MM.1S (cell line): ENCODE measurements around the gene GTF2H4.

Experiments used
- DNase-seq: peaks from one replicate; pipeline ENCODE4 v3.0.0-alpha.2; 2015
- H2AFZ ChIP-seq: fragments of 300-600 bp; sonication (generic); 2 replicates; pipeline ENCODE4 v1.6.0; 2016; ENCODE audit warnings: antibody characterized with exemption, low read length
- H3F3A ChIP-seq: fragments of 300-600 bp; sonication (generic); 2 replicates; pipeline ENCODE4 v1.6.1; 2016; ENCODE audit warnings: mild to moderate bottlenecking, antibody characterized with exemption, low read length, moderate library complexity, mixed read lengths; ENCODE audit not compliant: insufficient read depth
- H3K27ac ChIP-seq: fragments of 300-600 bp; sonication (generic); 2 replicates; pipeline ENCODE4 v1.5.1; 2016; ENCODE audit warnings: mild to moderate bottlenecking, low read length
- H3K27me3 ChIP-seq: fragments of 300-600 bp; sonication (generic); replicated peaks from 2 replicates; pipeline ENCODE4 v1.6.0; 2016; ENCODE audit warnings: low read length; ENCODE audit not compliant: insufficient read depth
- H3K36me3 ChIP-seq: fragments of 300-600 bp; sonication (generic); replicated peaks from 2 replicates; pipeline ENCODE4 v1.6.1; 2016; ENCODE audit warnings: mild to moderate bottlenecking, low read length, mixed read lengths; ENCODE audit not compliant: insufficient read depth
- H3K4me1 ChIP-seq: fragments of 300-600 bp; sonication (generic); 2 replicates; pipeline ENCODE4 v1.6.1; 2016; ENCODE audit warnings: low read length, mixed read lengths
- H3K4me2 ChIP-seq: fragments of 300-600 bp; sonication (generic); 2 replicates; pipeline ENCODE4 v1.6.0; 2016; ENCODE audit warnings: low read depth, low read length
- H3K4me3 ChIP-seq: fragments of 300-600 bp; sonication (generic); 2 replicates; pipeline ENCODE4 v1.5.1; 2016; ENCODE audit warnings: low read length, mixed read lengths
- H3K79me2 ChIP-seq: fragments of 300-600 bp; sonication (generic); 2 replicates; pipeline ENCODE4 v1.6.1; 2016; ENCODE audit warnings: mixed run types, low read length, mixed read lengths
- H3K9ac ChIP-seq: fragments of 300-600 bp; sonication (generic); 2 replicates; pipeline ENCODE4 v1.6.1; 2016; ENCODE audit warnings: low read length, mixed read lengths
- H3K9me2 ChIP-seq: fragments of 300-600 bp; sonication (generic); replicated peaks from 2 replicates; pipeline ENCODE4 v1.6.1; 2016; ENCODE audit warnings: mild to moderate bottlenecking, low read length, mixed read lengths; ENCODE audit not compliant: insufficient read depth
- H3K9me3 ChIP-seq: fragments of 300-600 bp; sonication (generic); replicated peaks from 2 replicates; pipeline ENCODE4 v1.6.1; 2016; ENCODE audit warnings: mild to moderate bottlenecking, low read length, mixed read lengths; ENCODE audit not compliant: insufficient read depth
- H4K20me1 ChIP-seq: fragments of 300-600 bp; sonication (generic); 2 replicates; pipeline ENCODE4 v1.6.1; 2016; ENCODE audit warnings: mild to moderate bottlenecking, low read length, moderate library complexity, mixed read lengths; ENCODE audit not compliant: insufficient read depth
- EZH2 ChIP-seq: fragments of 300-600 bp; sonication (generic); optimal IDR thresholded peaks from 2 replicates; pipeline ENCODE3; 2017; ENCODE audit warnings: low read depth, mild to moderate bottlenecking, antibody characterized with exemption, low read length, mixed read lengths
- EZH2phosphoT487 ChIP-seq: fragments of 300-600 bp; sonication (generic); IDR thresholded peaks from 2 replicates; pipeline ENCODE4 v1.6.1; 2018; ENCODE audit warnings: antibody characterized with exemption, low read length
- TF ChIP-seq, protein P1 (sequence below): fragments of 300-600 bp; sonication (generic); IDR thresholded peaks from 2 replicates; pipeline ENCODE4 v1.5.1; 2016; ENCODE audit warnings: antibody characterized with exemption, low read length, mixed read lengths

GTF2H4 gene

DNA sequence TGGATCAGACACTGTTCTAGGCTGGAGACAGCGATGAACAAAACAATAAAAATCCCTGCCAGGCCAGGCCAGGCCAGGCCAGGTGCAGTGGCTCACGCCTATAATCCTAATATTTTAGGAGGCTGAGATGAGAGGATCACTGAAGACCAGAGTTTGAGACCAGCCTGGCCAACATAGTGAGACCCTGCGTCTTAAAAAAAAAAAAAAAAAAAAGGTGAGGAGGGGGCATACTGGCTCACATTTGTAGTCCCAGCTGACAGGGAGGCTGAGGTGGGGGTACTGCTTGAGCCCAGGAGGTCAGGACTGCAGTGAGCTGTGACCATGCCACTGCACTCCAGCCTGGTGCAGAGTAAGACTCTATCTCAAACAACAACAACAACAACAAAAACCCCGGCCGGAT, 37.3 kb downstream of the GTF2H4 start:
- DNase-seq = no peak
- no peaks in the 10 kb centered on the region for H4K20me1 ChIP-seq

GRCh38 chr6:30947231-30947630, 39.2 kb downstream of the GTF2H4 start:
- no peaks in the 10 kb centered on the region for H3K79me2 ChIP-seq
- no peaks in the 10 kb centered on the region for H3K4me1 ChIP-seq
- peaks cover 39% of the 10 kb centered on the region for H3K27me3 ChIP-seq
- no peak overlapping the region for H3K27ac ChIP-seq
- no peak overlapping the region for H3K4me2 ChIP-seq
- no peaks in the 10 kb centered on the region for H3F3A ChIP-seq
- no peaks in the 10 kb centered on the region for H3K9me3 ChIP-seq
- TF ChIP-seq, protein P1, sequence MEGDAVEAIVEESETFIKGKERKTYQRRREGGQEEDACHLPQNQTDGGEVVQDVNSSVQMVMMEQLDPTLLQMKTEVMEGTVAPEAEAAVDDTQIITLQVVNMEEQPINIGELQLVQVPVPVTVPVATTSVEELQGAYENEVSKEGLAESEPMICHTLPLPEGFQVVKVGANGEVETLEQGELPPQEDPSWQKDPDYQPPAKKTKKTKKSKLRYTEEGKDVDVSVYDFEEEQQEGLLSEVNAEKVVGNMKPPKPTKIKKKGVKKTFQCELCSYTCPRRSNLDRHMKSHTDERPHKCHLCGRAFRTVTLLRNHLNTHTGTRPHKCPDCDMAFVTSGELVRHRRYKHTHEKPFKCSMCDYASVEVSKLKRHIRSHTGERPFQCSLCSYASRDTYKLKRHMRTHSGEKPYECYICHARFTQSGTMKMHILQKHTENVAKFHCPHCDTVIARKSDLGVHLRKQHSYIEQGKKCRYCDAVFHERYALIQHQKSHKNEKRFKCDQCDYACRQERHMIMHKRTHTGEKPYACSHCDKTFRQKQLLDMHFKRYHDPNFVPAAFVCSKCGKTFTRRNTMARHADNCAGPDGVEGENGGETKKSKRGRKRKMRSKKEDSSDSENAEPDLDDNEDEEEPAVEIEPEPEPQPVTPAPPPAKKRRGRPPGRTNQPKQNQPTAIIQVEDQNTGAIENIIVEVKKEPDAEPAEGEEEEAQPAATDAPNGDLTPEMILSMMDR = no peak
- TF ChIP-seq EZH2phosphoT487 = no peak
- TF ChIP-seq EZH2 = no peak
- no peak overlapping the region for H3K9ac ChIP-seq
- H4K20me1 ChIP-seq = no peaks in the 10 kb centered on the region
- no peak overlapping the region for H3K4me3 ChIP-seq
- no peak for DNase-seq
- no peak overlapping the region for H2AFZ ChIP-seq
- no peaks in the 10 kb centered on the region for H3K9me2 ChIP-seq
- H3K36me3 ChIP-seq = no peaks in the 10 kb centered on the region

More for the DNA sequence above, 37.3 kb downstream of the GTF2H4 start:
- no peaks in the 10 kb centered on the region for H3K4me1 ChIP-seq
- no peak overlapping the region for H2AFZ ChIP-seq
- H3K9me3 ChIP-seq = no peaks in the 10 kb centered on the region
- TF ChIP-seq EZH2 (no peak), EZH2phosphoT487 (no peak)
- TF ChIP-seq, protein P1 = no peak
- no peak overlapping the region for H3K27ac ChIP-seq
- no peak overlapping the region for H3K4me3 ChIP-seq
- H3K36me3 ChIP-seq = no peaks in the 10 kb centered on the region
- H3K79me2 ChIP-seq = no peaks in the 10 kb centered on the region
- H3K4me2 ChIP-seq = no peak overlapping the region
- H3K9me2 ChIP-seq = no peaks in the 10 kb centered on the region
- H3K9ac ChIP-seq = no peak overlapping the region
- peaks cover 35% of the 10 kb centered on the region for H3K27me3 ChIP-seq
- no peaks in the 10 kb centered on the region for H3F3A ChIP-seq

- H3K79me2 ChIP-seq = no peaks in the 10 kb centered on the region
- DNase-seq = no peak
- H3K36me3 ChIP-seq = no peaks in the 10 kb centered on the region
- no peak overlapping the region for H3K4me2 ChIP-seq
- H4K20me1 ChIP-seq = no peaks in the 10 kb centered on the region
- no peaks in the 10 kb centered on the region for H3K4me1 ChIP-seq
- H3K4me3 ChIP-seq = no peak overlapping the region
- H3K9me2 ChIP-seq = no peaks in the 10 kb centered on the region
- H3K27me3 ChIP-seq = peaks cover 41% of the 10 kb centered on the region
- no peaks in the 10 kb centered on the region for H3F3A ChIP-seq
- H3K9me3 ChIP-seq = no peaks in the 10 kb centered on the region
- no peak overlapping the region for H2AFZ ChIP-seq
- no peak overlapping the region for H3K9ac ChIP-seq
- no peak overlapping the region for H3K27ac ChIP-seq
- no peak for TF ChIP-seq EZH2phosphoT487
- TF ChIP-seq, protein P1 = no peak
- TF ChIP-seq EZH2 = no peak
Observed at GRCh38 chr6:30948811-30949210, 40.8 kb downstream of the GTF2H4 start.
